GM23338 (cell line): ENCODE measurements around the gene IGSF5. TPM values are rescaled to one million over a fixed set of nuclear protein-coding genes. Genes with fewer than 3 reads are reported as not detected.

Experiments
- ATAC-seq: fragments of 200-7000 bp; cut with Tn5 transposase; 3 replicates; pipeline ENCODE4 v1.9.1; 2020
- DNase-seq: peaks from one replicate; pipeline ENCODE4 v3.0.0-alpha.2; 2015; ENCODE audit warnings: low spot score
- H2AFZ ChIP-seq: fragments of 200-600 bp; sonication (generic); 2 replicates; pipeline ENCODE4 v1.8.0; 2016; ENCODE audit warnings: antibody characterized with exemption, mild to moderate bottlenecking, moderate library complexity
- H3F3A ChIP-seq: fragments of 200-600 bp; sonication (generic); replicated peaks from 2 replicates; pipeline ENCODE4 v1.8.0; 2017; ENCODE audit warnings: antibody characterized with exemption, mixed run types, low read depth
- H3K27ac ChIP-seq: fragments of 200-600 bp; sonication (generic); 2 replicates; pipeline ENCODE4 v1.6.1; 2016; ENCODE audit warnings: low read depth
- H3K27me3 ChIP-seq: fragments of 200-600 bp; sonication (generic); 2 replicates; pipeline ENCODE4 v1.8.0; 2016; ENCODE audit warnings: mild to moderate bottlenecking, mixed run types, moderate library complexity; ENCODE audit not compliant: insufficient read depth
- H3K36me3 ChIP-seq: fragments of 200-600 bp; sonication (generic); 2 replicates; pipeline ENCODE4 v1.8.0; 2016; ENCODE audit warnings: mild to moderate bottlenecking; ENCODE audit not compliant: insufficient read depth
- H3K4me1 ChIP-seq: fragments of 200-600 bp; sonication (generic); 2 replicates; pipeline ENCODE4 v1.8.0; 2016; ENCODE audit warnings: mild to moderate bottlenecking, moderate library complexity; ENCODE audit not compliant: insufficient read depth
- H3K4me2 ChIP-seq: fragments of 200-600 bp; sonication (generic); 2 replicates; pipeline ENCODE4 v1.7.1; 2017; ENCODE audit warnings: mixed run types
- H3K4me3 ChIP-seq: fragments of 200-600 bp; sonication (generic); 2 replicates; pipeline ENCODE4 v1.6.1; 2016; ENCODE audit warnings: mixed run types
- H3K79me2 ChIP-seq: fragments of 200-600 bp; sonication (generic); replicated peaks from 2 replicates; pipeline ENCODE4 v1.8.0; 2017; ENCODE audit warnings: mild to moderate bottlenecking; ENCODE audit not compliant: insufficient read depth
- H3K9me2 ChIP-seq: fragments of 200-600 bp; sonication (generic); 2 replicates; pipeline ENCODE4 v1.8.0; 2017; ENCODE audit not compliant: insufficient read depth
- H4K20me1 ChIP-seq: fragments of 200-600 bp; sonication (generic); replicated peaks from 2 replicates; pipeline ENCODE4 v1.8.0; 2017; ENCODE audit warnings: mild to moderate bottlenecking; ENCODE audit not compliant: insufficient read depth
- H3K27ac Mint-ChIP-seq: 2 replicates; pipeline ENCODE4 v1.8.0; 2020; ENCODE audit warnings: inconsistent platforms, mild to moderate bottlenecking, moderate library complexity, mixed read lengths
- H3K27me3 Mint-ChIP-seq: 3 replicates; pipeline ENCODE4 v1.8.0; 2022; ENCODE audit warnings: low read depth, mild to moderate bottlenecking, moderate library complexity, mixed read lengths, inconsistent platforms; ENCODE audit not compliant: insufficient read depth, poor library complexity
- H3K36me3 Mint-ChIP-seq: 3 replicates; pipeline ENCODE4 v1.8.0; 2021; ENCODE audit warnings: low read depth, mild to moderate bottlenecking, inconsistent platforms, moderate library complexity, mixed read lengths
- H3K4me1 Mint-ChIP-seq: 3 replicates; pipeline ENCODE4 v1.8.0; 2020; ENCODE audit warnings: mild to moderate bottlenecking, inconsistent platforms, mixed read lengths
- H3K4me3 Mint-ChIP-seq: 3 replicates; pipeline ENCODE4 v1.8.0; 2021; ENCODE audit warnings: moderate library complexity, mild to moderate bottlenecking, inconsistent platforms, mixed read lengths
- H3K9me3 Mint-ChIP-seq: 3 replicates; pipeline ENCODE4 v1.8.0; 2020; ENCODE audit warnings: moderate library complexity, mild to moderate bottlenecking, inconsistent platforms, mixed read lengths
- CREB1 ChIP-seq: fragments of 250-450 bp; sonication (Bioruptor Pico); IDR thresholded peaks from 2 replicates; pipeline ENCODE4 v1.5.0; 2020; ENCODE audit warnings: low read depth, mild to moderate bottlenecking, moderate library complexity
- CTCF ChIP-seq, 2 experiments: fragments of 200-600 bp in 1 of 2; sonication (generic) in 1 of 2; conservative IDR thresholded peaks; 2 replicates each; pipeline versions ENCODE4 v1.5.1 to v1.6.1; 2016 to 2017; ENCODE audit warnings: antibody characterized with exemption in 2 of 2, low read depth in 2 of 2, mild to moderate bottlenecking in 2 of 2, moderate library complexity in 1 of 2
- ETS1 ChIP-seq: IDR thresholded peaks from 2 replicates; pipeline ENCODE4 v1.6.1; 2016; ENCODE audit warnings: antibody characterized with exemption
- EZH2 ChIP-seq: fragments of 200-600 bp; sonication (generic); IDR thresholded peaks from one replicate; pipeline ENCODE4 v1.8.0; 2017; ENCODE audit warnings: antibody characterized with exemption, mild to moderate bottlenecking, low read depth; ENCODE audit not compliant: unreplicated experiment
- EZH2phosphoT487 ChIP-seq: fragments of 200-600 bp; sonication (generic); IDR thresholded peaks from one replicate; pipeline ENCODE4 v1.8.1; 2018; ENCODE audit warnings: antibody characterized with exemption; ENCODE audit not compliant: unreplicated experiment
- JUNB ChIP-seq: IDR thresholded peaks from one replicate; pipeline ENCODE4 v1.6.1; 2016; ENCODE audit warnings: antibody characterized with exemption; ENCODE audit not compliant: unreplicated experiment
- NANOG ChIP-seq: IDR thresholded peaks from 2 replicates; pipeline ENCODE4 v1.6.1; 2016; ENCODE audit warnings: antibody characterized with exemption, borderline replicate concordance
- POLR2AphosphoS5 ChIP-seq: IDR thresholded peaks from 2 replicates; pipeline ENCODE4 v1.6.1; 2016; ENCODE audit warnings: antibody characterized with exemption, low read depth
- REST ChIP-seq: IDR thresholded peaks from one replicate; pipeline ENCODE4 v1.6.1; 2018; ENCODE audit warnings: antibody characterized with exemption; ENCODE audit not compliant: unreplicated experiment
- STAT1 ChIP-seq: IDR thresholded peaks from one replicate; pipeline ENCODE4 v1.6.1; 2016; ENCODE audit warnings: antibody characterized with exemption; ENCODE audit not compliant: unreplicated experiment
- ZNF114 ChIP-seq: fragments of 250-450 bp; sonication (Bioruptor Pico); IDR thresholded peaks from 2 replicates; pipeline ENCODE4 v1.5.0; 2020; ENCODE audit warnings: mild to moderate bottlenecking, moderate library complexity
- ZNF331 ChIP-seq: fragments of 250-450 bp; sonication (Bioruptor Pico); IDR thresholded peaks from 2 replicates; pipeline ENCODE4 v1.5.0; 2020; ENCODE audit warnings: low read depth, mild to moderate bottlenecking, moderate library complexity
- ZNF462 ChIP-seq: fragments of 250-450 bp; sonication (Bioruptor Pico); IDR thresholded peaks from 2 replicates; pipeline ENCODE4 v1.5.0; 2020; ENCODE audit warnings: mild to moderate bottlenecking, moderate library complexity
- polyA plus RNA-seq: library from polyadenylated mRNA; unstranded; fragments of >200 nt; fragmentation: Nextera tagmentation; extraction: Ambion mirVana; gene quantifications from 2 replicates; pipeline ENCODE4 v1.2.1, GENCODE V29; 2016
- total RNA-seq: library from RNA; depleted of rRNA; stranded (reverse); fragments of >200 nt; shearing (Covaris generic); gene quantifications from 2 replicates; pipeline ENCODE4 v1.2.3, GENCODE V29; 2014

IGSF5 gene
- total and polyA plus RNA-seq, 2 experiments from 2014 or later, result 4.4 to 10.1 TPM

- H3K27ac Mint-ChIP-seq, result no peak overlapping the region
- Histone ChIP-seq H3K27ac (no peak overlapping the region), H3K9me2 (peaks cover 6% of the 10 kb centered on the region), H3K36me3 (peaks cover 15% of the 10 kb centered on the region), H2AFZ (no peak overlapping the region), H3K4me2 (no peak overlapping the region), H3K27me3 (no peaks in the 10 kb centered on the region), H4K20me1 (no peaks in the 10 kb centered on the region), H3F3A (no peaks in the 10 kb centered on the region), H3K79me2 (no peaks in the 10 kb centered on the region), H3K4me3 (no peak overlapping the region), H3K4me1 (no peaks in the 10 kb centered on the region)
- ATAC-seq, result peak; percentile 31; the same call in 1 of the 3 replicates
- peak; percentile 3 for DNase-seq
- TF ChIP-seq ZNF331, result no peak
- no peak for TF ChIP-seq JUNB
- no peak for TF ChIP-seq ETS1
- TF ChIP-seq CTCF (conservative IDR thresholded peaks at IDR 0.05; ENCODE audit: low read depth in 2 of 2), result no peak
- no peak for TF ChIP-seq REST
- TF ChIP-seq EZH2, result no peak
- TF ChIP-seq CREB1 (CRISPR knock-in tag), result no peak
- TF ChIP-seq ZNF462 (CRISPR knock-in tag), result no peak
- no peak for TF ChIP-seq EZH2phosphoT487
- TF ChIP-seq ZNF114 (CRISPR knock-in tag), result no peak
- no peak for TF ChIP-seq STAT1
- no peak for TF ChIP-seq NANOG
- TF ChIP-seq POLR2AphosphoS5, result no peak
- H3K36me3 Mint-ChIP-seq, result peaks cover 32% of the 10 kb centered on the region
- H3K4me3 Mint-ChIP-seq, result no peak overlapping the region
- H3K9me3 Mint-ChIP-seq, result peaks cover 20% of the 10 kb centered on the region
- peaks cover 10% of the 10 kb centered on the region for H3K27me3 Mint-ChIP-seq
- no peaks in the 10 kb centered on the region for H3K4me1 Mint-ChIP-seq
Measured at GRCh38 chr21:39796466-39796865, 51.5 kb downstream of the IGSF5 start.
